H1 (cell line): ENCODE data around the gene ENPP7.

Experiments used
- POLR2A ChIP-seq, 2 experiments: IDR thresholded peaks; 1 replicate in 1 of 2; 2 replicates in 1 of 2; pipeline ENCODE4 v1.6.1; 2011; ENCODE audit warnings: low read depth in 2 of 2, low read length in 2 of 2, mild to moderate bottlenecking in 2 of 2; ENCODE audit errors: control extremely low read depth in 1 of 2
- TF ChIP-seq, protein P1 (sequence below), 3 experiments: IDR thresholded peaks; 1 replicate in 2 of 3; 2 replicates in 1 of 3; pipeline versions ENCODE4 v1.5.1 to v1.6.1; 2011; ENCODE audit warnings: low read length in 3 of 3, mild to moderate bottlenecking in 3 of 3, inconsistent platforms in 2 of 3, low read depth in 1 of 3, moderate library complexity in 1 of 3; ENCODE audit not compliant: insufficient read depth in 1 of 3; ENCODE audit errors: control extremely low read depth in 1 of 3

GRCh38 chr17:79700592-79700991 lies 30.2 kb upstream of the ENPP7 start:
- TF ChIP-seq, protein P1, sequence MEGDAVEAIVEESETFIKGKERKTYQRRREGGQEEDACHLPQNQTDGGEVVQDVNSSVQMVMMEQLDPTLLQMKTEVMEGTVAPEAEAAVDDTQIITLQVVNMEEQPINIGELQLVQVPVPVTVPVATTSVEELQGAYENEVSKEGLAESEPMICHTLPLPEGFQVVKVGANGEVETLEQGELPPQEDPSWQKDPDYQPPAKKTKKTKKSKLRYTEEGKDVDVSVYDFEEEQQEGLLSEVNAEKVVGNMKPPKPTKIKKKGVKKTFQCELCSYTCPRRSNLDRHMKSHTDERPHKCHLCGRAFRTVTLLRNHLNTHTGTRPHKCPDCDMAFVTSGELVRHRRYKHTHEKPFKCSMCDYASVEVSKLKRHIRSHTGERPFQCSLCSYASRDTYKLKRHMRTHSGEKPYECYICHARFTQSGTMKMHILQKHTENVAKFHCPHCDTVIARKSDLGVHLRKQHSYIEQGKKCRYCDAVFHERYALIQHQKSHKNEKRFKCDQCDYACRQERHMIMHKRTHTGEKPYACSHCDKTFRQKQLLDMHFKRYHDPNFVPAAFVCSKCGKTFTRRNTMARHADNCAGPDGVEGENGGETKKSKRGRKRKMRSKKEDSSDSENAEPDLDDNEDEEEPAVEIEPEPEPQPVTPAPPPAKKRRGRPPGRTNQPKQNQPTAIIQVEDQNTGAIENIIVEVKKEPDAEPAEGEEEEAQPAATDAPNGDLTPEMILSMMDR (IDR thresholded peaks at IDR 0.05; ENCODE audit: control extremely low read depth in 1 of 3, insufficient read depth in 1 of 3, low read depth in 1 of 3, low read length in 3 of 3): no peak
- TF ChIP-seq POLR2A (IDR thresholded peaks at IDR 0.05; ENCODE audit: control extremely low read depth in 1 of 2, low read depth in 2 of 2, low read length in 2 of 2): no peak
